Endothelial cell of umbilical vein (primary cell): ENCODE data around the gene LARGE1. TPM values are rescaled to one million over a fixed set of nuclear protein-coding genes. Genes with fewer than 3 reads are reported as not detected.

Experiments
- BruUV-seq: library from RNA; stranded (reverse); fragments of 400-500 nt; replicated peaks from 2 replicates; lab custom pipeline; 2021; lab: Mats Ljungman, UMichigan
- CTCF ChIA-PET: fragments of 300-600, 350-600 bp; sonication (Branson Sonifier 250); formaldehyde crosslinking; loops from one replicate; lab custom pipeline; 2021; ENCODE audit warnings: antibody characterized with exemption, inconsistent platforms; lab: Charles Lee
- POLR2A ChIA-PET: fragments of 300-600, 350-600 bp; sonication (Branson Sonifier 250); formaldehyde crosslinking; loops from one replicate; lab custom pipeline; 2021; ENCODE audit warnings: antibody characterized with exemption, inconsistent platforms; lab: Charles Lee
- DNase-seq: peaks from one replicate; pipeline ENCODE4 v3.0.0-alpha.2; 2011; ENCODE audit warnings: low read depth, low spot score
- FAIRE-seq: peaks from 2 replicates; lab custom pipeline; 2011; peaks lifted over from hg19 to GRCh38; lab: Jason Lieb, UNC
- H2AFZ ChIP-seq: 2 replicates; pipeline ENCODE4 v1.6.0; 2012; ENCODE audit warnings: low read depth, low read length, control low read depth, inconsistent platforms
- H3K27ac ChIP-seq: 2 replicates; pipeline ENCODE4 v1.5.1; 2011; ENCODE audit warnings: low read depth, mild to moderate bottlenecking, control low read depth, low read length, moderate library complexity; ENCODE audit not compliant: insufficient read depth
- H3K27me3 ChIP-seq, 2 experiments: 2 replicates each; pipeline versions ENCODE4 v1.6.0 to v1.6.1; 2011; ENCODE audit warnings: low read length in 2 of 2, mixed read lengths in 1 of 2; ENCODE audit not compliant: control insufficient read depth in 2 of 2, insufficient read depth in 2 of 2
- H3K36me3 ChIP-seq, 2 experiments: 2 replicates in 1 of 2; 3 replicates in 1 of 2; pipeline ENCODE4 v1.5.1; 2011; ENCODE audit warnings: low read length in 2 of 2, mild to moderate bottlenecking in 1 of 2, moderate library complexity in 1 of 2; ENCODE audit not compliant: control insufficient read depth in 2 of 2, insufficient read depth in 2 of 2; ENCODE audit errors: extremely low read depth in 1 of 2
- H3K4me1 ChIP-seq: 3 replicates; pipeline ENCODE4 v1.5.1; 2011; ENCODE audit warnings: mild to moderate bottlenecking, low read length; ENCODE audit not compliant: control insufficient read depth, insufficient read depth; ENCODE audit errors: extremely low read depth
- H3K4me2 ChIP-seq: 2 replicates; pipeline ENCODE4 v1.6.1; 2011; ENCODE audit warnings: low read length, control low read depth, mixed read lengths; ENCODE audit not compliant: insufficient read depth
- H3K4me3 ChIP-seq, 3 experiments: fragments of 200-600 bp in 1 of 3; sonication (generic), shearing (Covaris generic) in 1 of 3; replicated peaks in 1 of 3; 2 replicates each; pipeline ENCODE4 v1.5.1; 2011 to 2016; ENCODE audit warnings: control low read depth in 3 of 3, low read length in 3 of 3, mild to moderate bottlenecking in 2 of 3, inconsistent platforms in 1 of 3, low read depth in 1 of 3, moderate library complexity in 1 of 3; ENCODE audit not compliant: insufficient read depth in 1 of 3
- H3K79me2 ChIP-seq: 2 replicates; pipeline ENCODE4 v1.6.0; 2012; ENCODE audit warnings: low read length, inconsistent platforms; ENCODE audit not compliant: control insufficient read depth, insufficient read depth
- H3K9ac ChIP-seq: replicated peaks from 2 replicates; pipeline ENCODE3; 2011; ENCODE audit warnings: low read length, control low read depth; ENCODE audit not compliant: insufficient read depth; ENCODE audit errors: extremely low read depth
- H3K9me1 ChIP-seq: replicated peaks from 3 replicates; pipeline ENCODE4 v1.6.0; 2011; ENCODE audit warnings: mild to moderate bottlenecking, low read length; ENCODE audit not compliant: control insufficient read depth, insufficient read depth; ENCODE audit errors: extremely low read depth
- H3K9me3 ChIP-seq: replicated peaks from 2 replicates; pipeline ENCODE4 v1.5.1; 2012; ENCODE audit warnings: low read length, inconsistent platforms; ENCODE audit not compliant: control insufficient read depth, insufficient read depth
- H4K20me1 ChIP-seq: replicated peaks from 2 replicates; pipeline ENCODE3; 2011; ENCODE audit warnings: mild to moderate bottlenecking, low read length; ENCODE audit not compliant: control insufficient read depth, insufficient read depth; ENCODE audit errors: extremely low read depth
- EZH2 ChIP-seq: IDR thresholded peaks from 2 replicates; pipeline ENCODE4 v1.6.1; 2012; ENCODE audit warnings: borderline replicate concordance, low read depth, mild to moderate bottlenecking, moderate library complexity, low read length, inconsistent platforms; ENCODE audit not compliant: severe bottlenecking
- FOS ChIP-seq: IDR thresholded peaks from 2 replicates; pipeline ENCODE4 v1.6.1; 2011; ENCODE audit warnings: mild to moderate bottlenecking, low read length, moderate library complexity, borderline replicate concordance; ENCODE audit not compliant: insufficient read depth
- GATA2 ChIP-seq: IDR thresholded peaks from 2 replicates; pipeline ENCODE4 v1.7.0; 2011; ENCODE audit warnings: low read depth, mild to moderate bottlenecking, moderate library complexity, mixed read lengths, low read length; ENCODE audit not compliant: insufficient read length, insufficient read depth
- MAX ChIP-seq: IDR thresholded peaks from 2 replicates; pipeline ENCODE4 v1.6.1; 2011; ENCODE audit not compliant: insufficient read depth, insufficient read length
- POLR2A ChIP-seq: IDR thresholded peaks from 2 replicates; pipeline ENCODE4 v1.6.1; 2012; ENCODE audit warnings: low read depth, mild to moderate bottlenecking, control low read depth, low read length
- dilution Hi-C: fragments of 300-500 bp; cut with MboI; formaldehyde crosslinking; loops from one replicate; pipeline ENCODE4 v1.15.0; 2019; ENCODE audit warnings: low sequenced_read_pairs; ENCODE audit not compliant: extremely low pct_ligation_motif_present
- intact Hi-C: fragments of 100-400 bp; cut with micrococcal nuclease; formaldehyde crosslinking; loops from one replicate; pipeline ENCODE4 v1.10.0; 2022
- polyA plus RNA-seq, 4 experiments: library from polyadenylated mRNA; depleted of rRNA in 3 of 4; stranded (reverse) in 3 of 4; unstranded in 1 of 4; fragments of >200 nt; gene quantifications; 2 replicates each; pipeline versions ENCODE4 v1.2.1 to v1.2.3, GENCODE V29; 2011 to 2012; ENCODE audit warnings: missing spikeins in 1 of 4
- total RNA-seq: library from RNA; stranded (reverse); gene quantifications from 2 replicates; pipeline ENCODE4 v1.2.3, GENCODE V29; 2021

The LARGE1 gene
- total and polyA plus RNA-seq, 2 donors (not counting 3 experiments of a cell fraction or from before 2014, with no cell fraction given) = 0.95 to 4.4 TPM

DNA sequence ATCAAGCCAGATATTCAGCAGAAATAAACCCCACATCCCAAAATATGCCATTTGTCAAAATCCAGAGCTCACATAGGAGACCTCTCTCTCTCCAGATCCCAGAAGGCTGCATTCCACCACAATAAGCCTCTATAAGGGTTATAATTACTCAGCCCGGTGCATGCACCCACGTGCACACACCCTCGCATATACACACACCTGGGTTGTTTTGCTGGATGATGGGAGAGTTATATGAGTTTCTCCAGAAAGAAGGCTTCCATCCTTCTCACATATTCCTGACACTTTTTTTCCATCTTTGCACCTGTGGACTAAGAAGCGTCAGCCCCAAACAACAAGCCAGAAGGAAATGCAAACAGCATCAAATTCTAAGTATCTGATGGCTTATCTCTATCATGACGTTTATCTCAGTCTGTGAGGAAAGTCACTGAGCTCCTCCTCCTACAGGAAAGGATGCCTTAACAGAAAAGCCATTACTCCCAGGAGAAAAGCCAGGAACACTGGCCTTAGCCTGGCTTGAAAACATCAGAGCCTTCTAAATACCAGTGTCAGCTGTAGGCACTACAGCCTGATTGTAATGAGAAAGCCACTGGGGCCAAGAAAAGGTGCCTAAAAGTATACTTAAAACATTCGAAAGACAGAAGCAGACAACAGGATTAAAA, 253.2 kb downstream of the LARGE1 start:
- peaks cover 11% of the 10 kb centered on the region for H3K9me3 ChIP-seq
- POLR2A ChIA-PET = no interaction called here
- H3K27me3 ChIP-seq = no peaks in the 10 kb centered on the region
- no peaks in the 10 kb centered on the region for H3K9me1 ChIP-seq
- no peak overlapping the region for H3K9ac ChIP-seq
- no TSS peak for BruUV-seq
- H2AFZ ChIP-seq = no peak overlapping the region
- no peak for TF ChIP-seq POLR2A
- TF ChIP-seq EZH2 = no peak
- TF ChIP-seq GATA2 = no peak
- no peak for TF ChIP-seq MAX
- no peak for TF ChIP-seq FOS
- no peaks in the 10 kb centered on the region for H4K20me1 ChIP-seq
- intact Hi-C loops = loop anchor here (10.0 kb wide), 2 partner anchors 52 to 132 kb away; no protein-coding TSS in a partner anchor
- DNase-seq (no peak), FAIRE-seq (no peak)
- no peak overlapping the region for H3K4me3 ChIP-seq
- H3K79me2 ChIP-seq = no peaks in the 10 kb centered on the region
- no peak overlapping the region for H3K4me2 ChIP-seq
- no peaks in the 10 kb centered on the region for H3K36me3 ChIP-seq
- no peaks in the 10 kb centered on the region for H3K4me1 ChIP-seq
- dilution Hi-C loops = no loop called here
- no peak overlapping the region for H3K27ac ChIP-seq
- CTCF ChIA-PET = no interaction called here

DNA sequence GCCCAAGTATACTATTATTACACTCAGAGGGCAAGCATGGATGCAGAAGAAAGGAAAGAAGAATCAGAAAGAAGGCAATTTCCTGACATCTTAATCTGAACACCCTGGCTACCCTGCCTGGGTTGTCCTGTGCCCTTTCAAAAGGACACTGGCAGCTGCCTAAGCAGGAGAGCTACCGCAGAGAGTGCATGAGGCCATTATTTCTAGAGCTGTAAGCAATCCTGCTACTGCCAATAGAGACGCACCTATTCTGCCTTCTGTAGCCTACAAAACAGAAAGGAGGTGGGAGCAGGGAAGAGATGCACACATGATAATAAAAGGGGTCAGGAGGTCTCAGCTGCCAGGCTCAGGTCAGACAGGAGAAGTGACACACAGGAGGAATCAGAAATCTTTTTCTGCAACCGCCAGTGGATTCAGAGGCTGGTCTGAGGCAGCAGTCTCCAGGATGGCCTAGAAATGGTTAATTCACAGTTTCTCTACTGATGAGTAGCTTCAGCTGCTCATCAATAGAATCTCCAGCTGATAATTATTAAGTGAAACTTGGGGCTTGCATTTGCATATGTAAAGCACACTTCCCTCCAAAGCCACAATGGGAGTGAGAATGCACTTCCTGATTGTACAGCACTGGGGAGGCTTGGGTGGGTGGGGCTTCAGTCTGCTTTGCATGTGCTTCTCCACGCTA, 253.9 kb downstream of the LARGE1 start:
- dilution Hi-C loops = no loop called here
- no peak for FAIRE-seq

More for the DNA sequence above, 253.9 kb downstream of the LARGE1 start:
- Histone ChIP-seq H3K9me1 (no peaks in the 10 kb centered on the region), H3K4me1 (no peaks in the 10 kb centered on the region), H3K9ac (no peak overlapping the region), H3K4me2 (no peak overlapping the region), H3K27me3 (no peaks in the 10 kb centered on the region), H3K27ac (no peak overlapping the region), H2AFZ (no peak overlapping the region), H3K4me3 (no peak overlapping the region), H4K20me1 (no peaks in the 10 kb centered on the region), H3K79me2 (no peaks in the 10 kb centered on the region), H3K9me3 (peaks cover 10% of the 10 kb centered on the region), H3K36me3 (no peaks in the 10 kb centered on the region)
- intact Hi-C loops = loop anchor here (10.0 kb wide), 2 partner anchors 52 to 132 kb away; no protein-coding TSS in a partner anchor
- DNase-seq = no peak
- no TSS peak for BruUV-seq
- ChIA-PET POLR2A (no interaction called here), CTCF (no interaction called here)
- TF ChIP-seq FOS = no peak
